ENCODE data around the gene EYA2.

DNA sequence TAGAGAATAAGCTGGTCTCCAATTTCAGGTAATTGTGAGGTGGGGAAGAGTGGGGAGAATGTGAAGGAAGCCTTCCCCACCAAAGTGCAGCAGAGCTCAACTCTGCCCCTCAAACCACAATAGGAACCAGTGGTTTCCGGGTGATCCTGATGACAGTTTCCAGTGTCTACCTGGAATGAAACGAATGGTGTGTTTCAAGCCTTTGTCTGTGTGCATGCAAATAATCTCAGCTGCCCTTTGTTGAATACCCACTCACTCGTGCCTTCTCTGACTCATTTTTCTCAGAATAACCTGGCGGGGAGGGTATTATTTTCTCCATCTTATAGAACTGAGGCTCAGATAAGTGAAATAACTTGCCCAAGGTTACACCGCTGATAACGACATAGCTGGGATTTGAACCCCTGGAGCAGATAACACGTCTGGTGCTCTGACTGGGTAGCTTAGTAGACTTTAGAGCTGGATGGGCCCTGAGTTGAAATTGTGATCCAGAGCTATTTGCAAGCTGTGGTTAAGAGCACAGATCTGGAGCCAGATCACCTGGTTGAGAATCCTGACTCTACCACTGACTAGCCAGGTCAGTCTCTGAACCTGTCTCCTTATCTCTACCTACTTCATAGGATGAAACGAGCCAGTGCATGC is 85.1 kb downstream of the EYA2 start:
- TF ChIP-seq, protein P1, sequence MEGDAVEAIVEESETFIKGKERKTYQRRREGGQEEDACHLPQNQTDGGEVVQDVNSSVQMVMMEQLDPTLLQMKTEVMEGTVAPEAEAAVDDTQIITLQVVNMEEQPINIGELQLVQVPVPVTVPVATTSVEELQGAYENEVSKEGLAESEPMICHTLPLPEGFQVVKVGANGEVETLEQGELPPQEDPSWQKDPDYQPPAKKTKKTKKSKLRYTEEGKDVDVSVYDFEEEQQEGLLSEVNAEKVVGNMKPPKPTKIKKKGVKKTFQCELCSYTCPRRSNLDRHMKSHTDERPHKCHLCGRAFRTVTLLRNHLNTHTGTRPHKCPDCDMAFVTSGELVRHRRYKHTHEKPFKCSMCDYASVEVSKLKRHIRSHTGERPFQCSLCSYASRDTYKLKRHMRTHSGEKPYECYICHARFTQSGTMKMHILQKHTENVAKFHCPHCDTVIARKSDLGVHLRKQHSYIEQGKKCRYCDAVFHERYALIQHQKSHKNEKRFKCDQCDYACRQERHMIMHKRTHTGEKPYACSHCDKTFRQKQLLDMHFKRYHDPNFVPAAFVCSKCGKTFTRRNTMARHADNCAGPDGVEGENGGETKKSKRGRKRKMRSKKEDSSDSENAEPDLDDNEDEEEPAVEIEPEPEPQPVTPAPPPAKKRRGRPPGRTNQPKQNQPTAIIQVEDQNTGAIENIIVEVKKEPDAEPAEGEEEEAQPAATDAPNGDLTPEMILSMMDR (IDR thresholded peaks at IDR 0.05): no peak
- TF ChIP-seq POLR2A (IDR thresholded peaks at IDR 0.05): no peak
